GM18508 (cell line): Measurements from ENCODE around the gene ARHGAP45.
"Not testable (repeated sequence)": the region's sequence is repeated elsewhere in the genome, so short reads cannot be mapped to it uniquely, and the experiment has no call there.

Source experiments
- ATAC-seq: cut with Tn5 transposase; IDR thresholded peaks from one replicate; pipeline ENCODE4 v1.9.1; 2021; ENCODE audit warnings: moderate number of reproducible peaks; ENCODE audit not compliant: insufficient read depth, unreplicated experiment

Gene ARHGAP45

DNA sequence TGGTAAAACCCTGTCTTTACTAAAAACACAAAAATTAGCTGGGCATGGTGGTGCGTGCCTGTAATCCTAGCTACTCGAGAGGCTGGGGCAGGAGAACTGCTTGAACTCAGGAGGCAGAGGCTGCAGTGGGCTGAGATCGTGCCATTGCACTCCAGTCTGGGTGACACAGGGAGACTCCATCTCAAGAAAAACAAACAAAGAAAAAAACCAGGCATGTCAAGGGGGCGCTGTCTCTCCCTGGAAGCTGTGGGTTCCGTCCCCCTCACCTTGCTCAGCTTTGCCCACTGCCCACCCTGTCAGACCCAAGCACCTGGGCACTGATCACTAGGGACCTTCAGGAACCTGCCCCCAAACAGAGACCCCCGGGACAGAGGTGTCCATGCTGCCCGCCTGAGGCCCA lies 62.1 kb downstream of the ARHGAP45 start:
- ATAC-seq, result not testable (repeated sequence)

- no peak for ATAC-seq
Observed at GRCh38 chr19:1129535-1129934, 62.6 kb downstream of the ARHGAP45 start.

- no peak for ATAC-seq
Observed at GRCh38 chr19:1130771-1131717, 64.1 kb downstream of the ARHGAP45 start.

- no peak for ATAC-seq
Observed at GRCh38 chr19:1131718-1132551, 65.0 kb downstream of the ARHGAP45 start.

- ATAC-seq, result no peak
Observed at GRCh38 chr19:1132552-1133383, 65.8 kb downstream of the ARHGAP45 start.

DNA sequence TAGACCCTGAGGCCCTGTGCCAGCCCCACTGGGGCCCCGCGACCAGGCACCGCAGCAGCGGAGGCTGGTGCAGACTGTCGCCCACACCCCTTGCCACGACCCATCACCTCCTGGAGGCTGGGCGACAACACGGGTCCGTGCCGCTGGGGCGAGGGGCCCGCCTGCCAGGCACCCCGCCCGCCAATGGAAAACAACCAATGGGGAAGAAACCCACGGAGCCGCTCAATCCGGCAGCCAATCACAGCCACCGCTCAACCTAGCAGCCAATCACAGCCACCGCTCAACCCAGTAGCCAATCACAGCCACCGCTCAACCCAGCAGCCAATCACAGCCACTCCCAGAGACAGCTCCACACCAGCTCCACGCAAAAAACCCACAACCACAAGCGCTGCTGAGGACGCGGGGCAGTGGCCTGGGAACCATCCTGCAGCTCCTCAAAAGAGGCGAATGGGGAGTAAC lies 66.5 kb downstream of the ARHGAP45 start:
- no peak for ATAC-seq

DNA sequence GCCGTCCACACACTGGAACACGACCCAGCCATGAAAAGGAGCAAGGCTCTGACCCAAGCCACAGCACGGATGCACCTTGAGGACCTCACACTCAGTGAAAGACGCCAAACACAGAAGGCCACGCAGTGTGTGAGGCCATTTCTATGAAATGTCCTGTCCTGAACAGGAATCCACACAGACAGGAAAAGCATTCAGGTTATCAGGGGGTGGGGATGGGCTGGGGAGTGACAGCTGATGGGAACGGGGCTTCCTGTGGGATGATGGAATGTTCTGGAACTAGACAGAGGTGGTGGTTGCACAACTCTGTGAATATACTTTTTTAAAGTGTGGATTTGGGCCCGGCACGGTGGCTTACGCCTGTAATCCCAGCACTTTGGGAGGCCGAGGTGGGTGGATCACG lies 67.5 kb downstream of the ARHGAP45 start:
- no peak for ATAC-seq

GRCh38 chr19:1135454-1135853 lies 68.5 kb downstream of the ARHGAP45 start:
- ATAC-seq, result no peak

DNA sequence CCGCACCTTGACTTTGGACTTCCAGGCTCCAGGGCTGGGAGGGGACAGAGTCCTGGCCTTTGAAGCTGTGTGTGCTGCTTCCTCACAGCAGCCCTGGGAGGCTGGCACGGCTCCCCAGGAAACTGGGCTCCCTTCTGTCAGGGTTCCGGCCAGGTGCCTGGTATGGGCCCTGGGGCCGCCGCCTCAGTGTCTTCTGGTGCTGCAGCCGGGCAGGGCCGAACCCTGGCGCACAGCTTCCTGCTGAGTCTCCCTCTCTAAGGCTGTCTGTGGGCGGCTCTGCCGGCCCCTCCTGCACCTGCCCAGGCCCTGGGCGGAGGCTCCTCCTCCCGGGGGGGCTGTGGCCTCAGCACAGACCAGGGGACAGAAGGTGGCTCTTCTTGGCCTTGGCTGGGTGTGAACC lies 69.2 kb downstream of the ARHGAP45 start:
- ATAC-seq, result no peak
